GM04503 (cell line): ENCODE data around the gene EPHA6.

Source experiments
- DNase-seq: peaks from one replicate; pipeline ENCODE4 v3.0.0-alpha.2; 2012; ENCODE audit warnings: low read depth

EPHA6 gene

DNA sequence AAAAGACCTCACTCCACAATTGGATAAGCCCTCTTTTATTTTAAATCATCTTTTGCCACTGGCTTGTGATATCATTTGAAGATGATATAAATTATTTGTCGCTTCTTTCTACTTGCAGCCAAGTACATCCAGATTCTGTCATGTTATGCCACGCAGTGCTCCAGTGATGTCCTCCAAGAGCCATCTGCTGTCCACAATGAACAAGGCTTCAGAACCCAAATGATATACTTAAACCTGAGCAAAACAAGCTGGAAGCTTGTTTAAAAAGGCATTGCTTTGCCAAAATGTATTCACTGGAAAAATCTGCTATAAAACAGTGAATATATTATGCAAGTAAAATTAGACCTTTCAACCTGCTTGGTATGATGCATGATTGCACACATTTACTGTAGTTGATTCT lies 891.4 kb downstream of the EPHA6 start:
- DNase-seq: no peak

DNA sequence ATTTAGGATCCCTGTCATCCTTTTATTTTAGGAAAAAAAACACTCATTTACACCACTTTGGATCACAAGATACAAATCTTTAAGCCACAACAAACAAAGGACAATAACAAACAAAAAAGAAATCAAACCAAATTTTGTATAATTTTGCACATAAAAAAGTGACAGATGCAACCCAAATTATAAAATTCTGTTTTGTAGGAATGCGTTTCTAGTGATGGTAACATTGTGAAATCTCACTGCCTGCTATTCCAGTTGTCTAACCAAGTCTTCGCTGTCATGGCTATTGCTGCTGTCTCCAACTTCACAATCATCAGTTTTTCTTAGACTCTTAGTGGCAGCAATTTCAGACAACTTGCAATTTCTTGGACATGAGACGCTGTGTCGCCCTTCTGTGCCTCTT lies 891.8 kb downstream of the EPHA6 start:
- DNase-seq: no peak

DNA sequence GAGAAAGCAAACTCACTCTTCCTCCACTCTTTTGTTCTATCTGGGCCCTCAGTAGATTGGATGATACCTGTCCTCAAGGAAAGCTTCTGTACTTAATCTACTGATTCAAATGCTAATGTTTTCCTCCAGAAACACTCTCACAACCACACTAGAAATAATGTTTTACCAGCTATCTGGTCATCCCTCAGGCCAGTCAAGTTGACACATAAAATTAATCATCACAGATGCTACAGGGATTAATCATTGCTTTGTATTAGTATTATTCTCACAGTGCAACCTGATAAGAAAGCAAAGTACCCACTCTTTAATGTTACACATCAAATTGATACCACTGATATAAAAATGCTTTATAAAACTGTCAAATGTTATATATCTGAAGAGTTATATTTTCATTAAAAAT lies 897.3 kb downstream of the EPHA6 start:
- no peak for DNase-seq

DNA sequence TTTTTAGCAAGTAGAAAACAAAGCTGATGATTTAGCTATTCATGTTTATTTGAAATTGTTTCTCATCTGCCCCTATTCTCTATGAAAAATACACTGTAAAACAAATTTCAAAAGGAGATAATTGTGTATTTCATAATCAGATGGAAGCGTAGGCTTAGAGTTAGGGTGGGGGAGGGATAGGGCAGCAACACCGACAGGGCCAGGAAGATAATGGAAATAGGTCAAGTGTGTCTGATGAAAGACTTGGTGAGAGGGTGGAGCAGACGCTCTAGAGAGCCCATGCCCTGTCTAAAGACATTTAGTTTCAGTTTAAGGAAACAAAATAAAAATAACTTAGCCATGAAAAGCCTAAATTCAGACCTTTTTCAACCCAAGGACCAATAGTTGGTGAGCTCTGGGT lies 898.5 kb downstream of the EPHA6 start:
- no peak for DNase-seq

DNA sequence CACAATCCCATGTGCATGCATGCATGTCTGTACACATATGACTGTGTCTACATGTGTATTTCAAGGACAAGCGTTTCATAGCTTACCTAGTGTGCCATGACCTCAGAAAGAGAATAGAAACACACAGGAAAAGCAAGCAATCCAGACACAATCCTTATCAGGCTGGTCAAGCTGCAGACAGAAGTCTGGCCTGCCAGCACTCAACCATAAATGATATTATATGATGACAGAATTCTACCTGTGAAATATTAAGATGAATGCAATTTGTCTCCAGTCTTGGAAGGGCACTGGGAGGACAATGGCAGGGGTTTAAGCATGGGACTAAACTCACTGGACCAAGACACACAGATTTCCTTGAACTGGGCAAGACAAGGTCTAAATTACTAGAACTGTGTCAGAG lies 899.2 kb downstream of the EPHA6 start:
- no peak for DNase-seq

DNA sequence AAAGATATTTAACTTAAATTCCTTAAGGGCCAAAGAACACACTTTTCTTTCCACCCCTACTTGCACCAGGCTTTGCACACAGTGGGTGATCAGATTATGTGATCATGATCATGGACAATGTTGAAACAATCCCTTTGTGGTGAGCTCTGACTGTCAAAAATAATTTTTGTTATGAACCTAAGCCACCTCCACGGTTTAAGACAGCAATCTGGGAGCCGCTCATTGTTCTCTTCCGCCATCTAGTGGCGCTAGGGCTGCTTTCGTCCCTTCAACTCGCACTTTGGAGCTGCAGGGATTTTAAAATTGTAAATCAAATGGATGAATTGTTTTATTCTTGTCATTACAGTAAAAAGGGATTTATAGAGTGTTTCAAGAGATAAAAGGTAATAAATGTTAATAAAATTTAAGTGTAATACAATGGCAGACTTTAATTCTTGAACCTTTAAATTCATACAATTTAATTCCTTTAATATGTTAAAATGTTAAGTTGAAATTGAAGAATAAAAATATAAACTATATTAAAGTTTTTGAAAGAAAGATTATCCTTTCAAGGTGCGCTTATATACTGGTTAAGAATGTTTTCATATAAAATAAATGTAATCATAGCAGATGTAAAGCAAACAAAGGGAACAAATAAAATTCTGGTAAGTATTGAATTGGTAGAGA lies 904.9 kb downstream of the EPHA6 start:
- DNase-seq: peak; percentile 2

DNA sequence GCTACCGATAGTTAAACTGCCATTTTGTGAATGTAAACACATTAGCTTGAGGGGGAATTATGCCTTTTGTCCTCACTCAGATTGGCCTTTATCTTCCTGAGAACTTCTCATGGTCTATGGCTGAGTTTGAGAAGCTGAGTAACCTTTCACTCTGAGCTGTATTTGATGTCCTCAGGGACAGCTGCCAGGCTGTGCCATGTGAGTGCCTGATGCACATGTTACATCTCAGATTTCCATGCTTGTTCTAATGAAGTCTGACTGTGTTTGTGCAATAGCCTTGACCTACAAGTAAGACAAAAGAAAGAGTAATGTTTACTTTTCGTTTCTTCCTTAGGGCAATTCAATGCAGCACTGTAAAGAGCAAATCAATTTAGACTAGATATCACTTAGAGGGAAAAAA lies 906.0 kb downstream of the EPHA6 start:
- DNase-seq: no peak

DNA sequence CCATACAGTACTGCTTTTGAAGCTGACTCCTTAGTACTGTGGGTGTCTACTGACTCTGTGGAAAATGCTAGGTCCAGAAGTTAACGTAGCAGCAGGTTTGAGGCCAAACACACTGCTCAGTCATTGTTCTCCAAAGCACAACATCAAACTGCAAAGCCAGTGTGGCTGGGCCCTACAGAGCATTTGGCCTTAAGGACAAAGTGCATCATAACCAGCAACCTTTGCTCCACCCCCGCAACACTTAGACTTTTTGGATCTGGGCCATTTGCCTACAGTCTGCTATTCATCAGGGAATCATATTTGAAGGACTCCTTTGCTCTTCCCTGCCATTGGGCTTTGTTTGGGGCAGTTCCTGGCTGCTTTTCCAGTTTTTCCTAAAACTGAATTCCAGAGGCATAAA lies 907.1 kb downstream of the EPHA6 start:
- no peak for DNase-seq

DNA sequence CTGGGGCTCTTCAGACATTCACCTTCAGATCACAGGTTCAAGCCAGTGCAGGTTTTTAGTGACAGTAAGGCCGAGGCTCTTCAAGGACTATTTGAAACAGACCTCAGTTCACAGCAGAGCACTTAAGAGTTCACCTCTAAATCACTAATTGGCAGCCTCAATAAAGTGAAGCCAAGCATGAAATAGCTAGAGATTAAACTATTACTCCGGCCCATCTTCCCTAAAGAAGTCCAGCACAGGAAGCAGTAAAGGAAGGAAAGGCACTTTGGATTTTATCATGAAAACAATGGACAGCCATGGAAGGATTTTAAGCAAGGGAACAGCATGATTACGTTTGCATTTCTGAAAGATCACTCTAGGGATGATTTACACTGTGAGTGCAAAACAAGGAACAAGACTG lies 922.5 kb downstream of the EPHA6 start:
- no peak for DNase-seq

DNA sequence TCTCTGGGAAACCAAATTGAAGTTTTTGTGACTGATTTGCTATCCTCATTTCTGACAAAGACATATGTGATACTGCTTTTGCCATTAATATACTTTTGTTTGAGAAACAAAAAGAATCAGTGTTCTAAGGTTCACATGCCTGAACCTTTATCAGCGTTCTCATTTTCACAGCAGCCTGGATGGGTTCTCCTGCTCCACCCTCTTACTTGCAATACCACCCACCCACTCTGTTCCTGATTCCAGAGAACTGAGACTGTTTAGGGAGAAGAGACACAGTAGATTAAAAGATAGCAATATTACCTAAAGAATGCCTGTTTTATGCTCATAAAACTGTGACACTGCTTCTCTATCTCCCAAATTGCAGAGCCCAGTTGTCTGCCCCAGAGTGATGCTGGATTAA lies 924.4 kb downstream of the EPHA6 start:
- DNase-seq: no peak

DNA sequence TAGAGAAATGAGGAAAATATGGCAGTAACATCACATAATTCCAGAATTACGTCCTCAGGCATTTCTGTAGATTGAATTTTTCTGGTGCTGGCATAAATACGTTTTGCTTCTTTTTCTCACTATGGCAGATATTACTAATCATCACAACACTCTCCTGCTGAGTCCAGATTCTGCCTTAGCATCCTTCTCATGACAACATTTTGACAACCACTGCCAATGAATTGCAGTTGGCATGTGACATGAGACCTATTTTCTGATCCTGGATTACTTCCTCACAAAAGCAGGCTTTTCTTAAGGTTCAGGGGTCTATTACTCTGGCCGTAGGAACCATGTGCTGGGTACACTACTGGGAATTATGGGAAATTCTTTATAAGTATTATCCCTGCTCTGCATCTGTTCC lies 927.6 kb downstream of the EPHA6 start:
- DNase-seq: no peak

DNA sequence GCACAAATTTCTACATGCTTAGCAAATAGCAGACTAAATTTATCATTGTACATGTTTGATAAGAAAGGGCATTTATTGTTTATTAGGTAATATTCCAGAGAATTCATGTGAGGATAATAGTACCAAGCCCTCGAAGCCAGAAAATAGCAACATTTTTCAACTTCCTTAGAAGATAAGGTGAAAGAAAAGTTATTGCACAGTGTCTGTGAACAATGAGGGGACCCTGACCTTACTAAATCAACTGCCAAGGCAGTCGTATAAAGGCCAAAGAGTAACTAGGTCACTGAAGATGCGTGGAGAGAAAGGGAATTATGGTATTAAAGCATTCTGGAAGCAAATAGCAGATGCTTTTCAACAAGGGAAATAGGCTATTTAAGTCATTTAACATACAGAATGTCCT lies 929.9 kb downstream of the EPHA6 start:
- no peak for DNase-seq

DNA sequence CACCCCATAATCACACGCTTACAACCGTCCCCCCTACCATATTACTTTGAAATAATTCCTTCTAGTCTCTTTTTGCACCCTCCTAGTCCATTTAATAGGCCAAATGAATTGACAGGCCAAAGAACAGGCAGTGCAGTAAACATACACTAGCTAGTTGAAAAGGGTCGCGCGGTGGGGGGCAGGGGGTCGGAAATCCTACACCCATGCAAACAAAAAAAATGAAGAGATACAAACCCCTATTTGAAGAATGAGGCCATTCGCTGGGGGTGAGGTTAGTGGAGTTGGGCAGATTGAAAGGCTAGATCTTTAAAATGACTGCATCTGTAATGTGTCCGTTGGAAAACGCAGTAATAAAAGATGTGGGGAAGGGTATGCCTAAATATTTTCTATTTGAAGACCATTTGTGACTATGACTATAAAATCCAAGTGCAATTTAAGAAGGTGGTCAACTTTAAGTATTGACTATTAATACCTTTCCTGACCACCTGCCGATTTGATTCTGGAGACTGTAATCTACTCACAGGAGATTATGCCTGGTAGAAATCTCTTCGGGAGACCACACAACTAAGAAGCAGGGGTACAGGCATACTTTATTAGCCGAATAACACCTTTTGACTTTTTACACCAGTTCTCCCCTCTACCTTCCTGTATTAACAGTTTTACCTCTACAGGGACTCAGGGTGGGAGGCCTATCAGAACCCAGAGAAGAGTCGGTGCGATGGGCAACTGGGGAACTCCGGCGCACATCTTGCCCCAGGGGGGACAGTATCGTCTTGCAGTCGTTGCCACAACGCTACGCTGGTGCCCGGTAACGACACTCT lies 949.4 kb downstream of the EPHA6 start:
- no peak for DNase-seq

DNA sequence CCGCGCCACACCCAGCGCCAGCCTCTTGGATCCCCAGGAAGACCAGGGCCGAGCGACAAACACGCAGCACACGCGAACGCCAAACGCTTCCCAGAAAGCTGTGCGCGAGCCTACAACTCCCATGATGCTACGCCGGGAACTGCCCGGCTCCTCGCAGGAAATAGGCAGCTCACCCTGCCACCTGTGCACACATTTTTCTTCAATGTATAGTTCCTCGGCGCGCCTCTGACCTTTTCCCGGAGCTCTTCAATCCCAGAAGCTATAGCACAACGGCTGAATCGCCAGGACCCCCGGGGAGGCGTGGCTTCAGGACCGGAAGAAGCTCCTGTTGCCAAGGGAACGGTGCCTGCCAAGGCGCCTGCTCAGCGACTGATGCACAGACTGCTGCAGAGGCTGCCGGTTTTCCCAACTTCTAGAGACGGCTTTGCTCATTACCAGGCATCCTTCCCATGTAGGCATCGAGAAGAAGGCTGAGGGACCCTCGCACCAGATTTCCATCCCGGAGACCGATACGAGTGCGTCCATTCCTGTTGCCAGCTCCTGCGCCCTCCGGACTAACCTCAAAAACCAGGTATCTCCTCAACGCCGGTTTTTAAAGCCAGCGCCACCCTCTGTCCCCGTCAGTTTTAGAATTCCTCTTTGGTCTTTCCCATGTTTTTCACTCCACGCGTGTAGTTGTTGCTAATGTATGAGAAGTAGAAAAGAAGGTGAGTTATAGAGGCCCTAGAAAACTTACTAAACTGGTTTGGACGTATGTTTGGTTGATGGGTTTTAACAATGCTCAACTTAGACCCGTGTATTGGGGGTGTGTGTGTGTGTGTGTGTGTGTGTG lies 950.2 kb downstream of the EPHA6 start, which contains the start of gene ARL6:
TSS of gene ARL6 (plus strand) at position 352 of the 832 bp plus-strand sequence. CDS start 3,350 bp downstream, outside the sequence.
- DNase-seq: peak; percentile 53

DNA sequence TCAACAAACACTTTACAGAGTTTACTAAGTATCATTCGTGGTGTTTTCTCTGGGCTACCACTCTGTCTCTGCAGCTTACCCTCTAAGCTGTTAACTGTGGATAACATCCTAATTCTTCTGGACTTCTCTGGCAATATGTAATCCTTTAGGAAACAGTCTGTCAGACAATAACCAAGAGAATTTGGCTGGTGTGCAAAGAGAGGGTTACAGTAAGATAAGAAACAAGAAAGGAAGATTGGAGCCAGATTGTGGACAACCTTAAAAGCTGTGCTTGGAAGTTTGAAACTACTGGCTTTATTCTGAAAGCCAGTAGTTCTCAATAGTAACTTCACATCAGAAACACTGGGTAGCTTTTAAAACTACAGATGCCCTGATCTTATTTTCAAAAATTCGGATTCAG lies 950.9 kb downstream of the EPHA6 start:
- no peak for DNase-seq

DNA sequence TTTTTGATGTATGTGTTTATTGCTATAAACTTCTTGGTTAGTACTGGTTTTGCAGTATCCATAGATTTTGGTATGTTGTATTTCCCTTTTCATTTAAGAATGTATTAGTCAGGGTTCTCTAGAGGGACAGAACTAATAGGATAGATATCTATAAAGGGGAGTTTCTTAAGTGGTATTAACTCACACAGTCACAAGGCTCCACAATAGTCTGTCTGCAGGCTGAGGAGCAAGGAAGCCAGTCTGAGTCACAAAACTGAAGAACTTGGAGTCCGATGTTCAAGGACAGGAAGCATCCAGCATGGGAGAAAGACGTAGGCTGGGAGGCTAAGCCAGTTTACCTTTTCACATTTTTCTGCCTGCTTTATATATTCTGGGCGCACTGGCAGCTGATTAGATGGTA lies 958.5 kb downstream of the EPHA6 start:
- no peak for DNase-seq

DNA sequence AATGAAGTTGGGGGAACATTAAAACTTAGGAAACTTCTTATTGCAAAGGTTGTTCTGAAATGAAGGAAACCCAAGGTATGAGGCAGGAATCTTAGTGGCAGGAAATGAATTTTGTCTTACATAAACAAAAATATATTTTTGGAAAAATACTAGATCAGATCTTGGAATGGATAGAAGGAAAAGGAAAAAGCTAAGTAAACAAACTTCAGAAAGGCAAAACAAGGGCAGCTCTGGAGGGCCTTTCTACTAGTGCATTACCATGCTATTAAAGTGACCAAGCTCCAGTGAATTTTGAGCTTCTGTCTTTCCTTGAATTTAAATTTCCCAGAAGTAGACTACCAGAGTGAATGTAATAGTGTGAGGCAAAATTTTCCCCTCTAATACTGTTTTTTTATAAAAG lies 963.8 kb downstream of the EPHA6 start:
- no peak for DNase-seq

DNA sequence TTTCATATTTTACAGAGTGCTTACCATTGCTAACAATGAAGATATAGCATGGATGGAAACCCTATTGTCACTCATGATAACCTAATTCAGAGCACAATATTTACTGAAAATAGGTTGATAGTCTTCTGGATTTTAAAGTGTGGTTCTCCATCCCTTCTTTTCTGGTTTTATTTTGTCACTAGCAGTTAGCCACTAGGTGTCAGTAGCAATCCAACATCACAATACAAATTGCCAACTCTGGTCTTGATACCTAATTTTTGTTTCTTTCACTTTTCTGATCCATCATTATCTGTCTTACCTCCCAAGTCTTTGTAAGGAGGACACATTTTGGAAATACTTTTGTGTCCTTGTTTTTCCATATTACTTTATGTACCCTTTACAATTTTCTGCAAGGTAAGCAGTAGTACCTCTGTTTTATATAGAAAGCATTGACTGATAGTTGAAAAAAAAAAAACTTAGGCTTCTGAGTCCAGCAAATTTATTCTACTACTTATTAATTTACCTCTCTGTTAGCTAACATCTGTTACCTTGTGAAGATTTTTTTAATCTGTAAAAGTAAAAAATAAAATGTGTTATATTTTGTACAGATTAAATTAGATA lies 979.1 kb downstream of the EPHA6 start:
- DNase-seq: no peak

DNA sequence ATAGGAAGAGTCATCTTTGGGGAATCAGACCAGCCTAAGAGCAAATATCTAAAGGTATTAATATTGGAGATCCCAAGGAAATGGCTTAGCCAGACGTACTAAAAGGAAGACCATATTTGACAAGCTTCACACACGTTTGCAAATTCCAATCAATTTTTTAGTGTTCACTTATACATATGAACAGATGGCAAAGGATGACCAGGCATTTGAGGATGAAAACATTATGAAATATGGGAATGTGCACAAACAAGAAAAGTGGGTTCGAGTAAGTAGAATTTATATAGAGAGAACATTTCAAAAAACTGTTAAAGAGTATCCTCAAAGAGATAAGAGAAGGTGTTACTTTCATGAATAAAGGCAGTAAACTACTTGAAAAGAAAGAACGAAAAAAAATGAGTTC lies 981.6 kb downstream of the EPHA6 start:
- no peak for DNase-seq
